DOHH2 (cell line): Measurements from ENCODE around the gene SLC16A6.

Source experiments
- CTCF ChIP-seq: fragments of 200-600 bp; sonication (generic); IDR thresholded peaks from one replicate; pipeline ENCODE4 v1.5.1; 2014; ENCODE audit warnings: antibody characterized with exemption, mild to moderate bottlenecking, low read depth, low read length; ENCODE audit not compliant: poor library complexity, severe bottlenecking
- EZH2phosphoT487 ChIP-seq: fragments of 200-600 bp; sonication (generic); IDR thresholded peaks from 2 replicates; pipeline ENCODE4 v1.6.1; 2017; ENCODE audit warnings: borderline replicate concordance, mild to moderate bottlenecking, antibody characterized with exemption, low read length, moderate library complexity, mixed read lengths

- no peak for TF ChIP-seq CTCF
- TF ChIP-seq EZH2phosphoT487, result no peak
These were observed 68.3 kb downstream of the SLC16A6 start for GRCh38 chr17:68222606-68223005.
